AG09319 (cell line): ENCODE results near the gene GMPPB.

ENCODE experiments used
- DNase-seq: peaks from one replicate; pipeline ENCODE4 v3.0.0-alpha.2; 2010; ENCODE audit warnings: low read depth; ENCODE audit errors: extremely low read depth
- CTCF ChIP-seq: IDR thresholded peaks from 2 replicates; pipeline ENCODE4 v1.5.1; 2011; ENCODE audit warnings: low read depth, mild to moderate bottlenecking, inconsistent platforms, low read length, moderate library complexity

Gene GMPPB

DNA sequence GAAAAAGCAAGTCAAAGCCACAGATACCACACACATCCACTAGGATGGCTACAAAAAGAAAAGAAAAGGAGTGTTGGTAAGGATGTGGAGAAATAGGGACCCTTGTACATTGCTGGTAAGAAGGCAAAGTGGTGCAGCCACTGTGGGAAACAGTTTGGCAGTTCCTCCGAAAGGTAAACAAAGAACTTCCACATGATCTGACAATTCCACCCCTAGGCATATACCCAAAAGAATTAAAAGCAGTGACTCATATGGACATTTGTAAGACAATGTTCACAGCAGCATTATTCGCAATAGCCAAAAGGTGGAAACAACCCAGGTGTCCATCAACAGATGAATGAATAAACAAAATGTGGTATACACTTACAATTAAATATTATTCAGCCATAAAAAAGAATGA is 22.2 kb upstream of the GMPPB start:
- no peak for DNase-seq
- no peak for TF ChIP-seq CTCF

- TF ChIP-seq CTCF, result no peak
- no peak for DNase-seq
Observed at GRCh38 chr3:49740427-49740826, 16.7 kb upstream of the GMPPB start.

- TF ChIP-seq CTCF, result no peak
- DNase-seq, result no peak
Observed at GRCh38 chr3:49738067-49738713, 14.4 kb upstream of the GMPPB start.

DNA sequence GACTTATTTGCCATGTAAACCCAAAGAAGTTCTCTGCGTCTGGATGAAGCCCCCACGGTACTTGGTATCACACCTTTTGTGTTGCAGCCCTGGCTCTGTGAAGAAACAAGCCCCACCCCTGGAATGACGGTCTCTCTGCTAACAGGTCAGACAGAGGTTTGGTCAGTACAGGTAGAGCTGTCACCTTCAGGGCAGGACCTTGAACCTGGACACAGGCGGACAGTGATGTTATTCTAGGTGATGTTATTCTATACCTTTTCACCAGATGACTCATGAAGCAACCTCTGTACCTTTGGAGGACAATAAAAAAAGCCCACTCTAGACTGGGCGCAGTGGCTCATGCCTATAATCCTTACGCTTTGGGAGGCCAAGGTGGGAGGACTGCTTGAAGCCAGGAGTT is 11.0 kb upstream of the GMPPB start:
- no peak for DNase-seq
- TF ChIP-seq CTCF, result no peak

DNA sequence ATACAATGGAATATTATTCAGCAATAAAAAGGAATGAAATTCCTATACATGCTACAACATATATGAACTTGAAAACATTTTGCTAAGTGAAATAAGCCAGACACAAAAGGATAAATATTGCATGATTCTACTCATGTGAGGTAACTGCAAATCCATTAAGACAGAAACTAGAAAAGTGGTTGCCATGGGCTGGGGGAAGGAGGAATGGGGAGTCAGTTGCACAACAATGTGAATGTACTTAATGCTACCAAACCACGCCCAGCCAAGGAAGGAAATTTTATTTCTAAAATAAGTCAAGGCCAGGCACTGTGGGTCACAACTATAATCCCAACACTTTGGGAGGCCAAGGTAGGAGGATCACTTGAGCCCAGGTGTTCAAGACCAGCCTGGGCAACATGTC is 9.8 kb upstream of the GMPPB start:
- no peak for TF ChIP-seq CTCF
- no peak for DNase-seq

GRCh38 chr3:49732597-49732996 is 8.8 kb upstream of the GMPPB start:
- no peak for TF ChIP-seq CTCF
- DNase-seq, result no peak

DNA sequence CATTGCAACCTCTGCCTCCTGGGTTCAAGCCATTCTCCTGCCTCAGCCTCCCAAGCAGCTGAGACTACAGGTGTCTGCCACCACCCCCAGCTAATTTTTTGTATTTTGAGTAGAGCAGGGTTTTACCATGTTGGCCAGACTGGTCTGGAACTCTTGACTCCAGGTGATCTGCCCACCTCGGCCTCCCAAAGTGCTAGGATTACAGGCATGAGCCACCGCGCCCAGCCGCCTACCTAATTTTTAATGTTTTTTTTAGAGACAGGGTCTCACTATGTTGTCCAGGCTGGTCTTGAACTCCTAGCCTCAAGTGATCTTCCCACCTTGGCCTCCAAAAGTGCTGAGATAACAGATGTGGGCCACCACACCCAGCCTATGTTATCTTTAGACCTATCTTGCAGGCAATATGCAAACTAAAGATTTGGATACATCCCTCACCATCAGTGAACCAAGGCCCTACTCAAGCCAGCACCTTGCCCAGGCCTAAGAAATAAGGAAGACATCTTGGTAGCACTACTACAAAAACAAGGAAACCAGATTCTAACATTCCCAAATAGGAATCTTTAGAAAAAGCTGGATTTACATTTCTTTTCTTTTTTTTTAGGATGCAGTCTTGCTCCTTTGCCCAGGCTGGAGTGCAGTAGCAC is 6.3 kb upstream of the GMPPB start:
- no peak for TF ChIP-seq CTCF
- no peak for DNase-seq
